Nephron (organoid): Measurements from ENCODE around the gene CDC42BPB.
A peak's percentile ranks its signal among the peaks of the same experiment; 100 is the strongest.

Source experiments
- H3K27ac Mint-ChIP-seq, 3 experiments: 2 replicates each; pipeline ENCODE4 v1.8.0; 2020; ENCODE audit warnings: mixed read lengths in 3 of 3, mild to moderate bottlenecking in 2 of 3, moderate library complexity in 1 of 3
- H3K27me3 Mint-ChIP-seq: 2 replicates; pipeline ENCODE4 v1.8.0; 2021; ENCODE audit warnings: low read depth, mild to moderate bottlenecking, moderate library complexity, mixed read lengths
- H3K36me3 Mint-ChIP-seq: 2 replicates; pipeline ENCODE4 v1.8.0; 2020; ENCODE audit warnings: low read depth, mixed read lengths
- H3K4me1 Mint-ChIP-seq: 2 replicates; pipeline ENCODE4 v1.8.0; 2020; ENCODE audit warnings: mixed read lengths
- H3K4me3 Mint-ChIP-seq, 3 experiments: 2 replicates each; pipeline ENCODE4 v1.8.0; 2020; ENCODE audit warnings: mild to moderate bottlenecking in 3 of 3, mixed read lengths in 3 of 3, moderate library complexity in 2 of 3
- H3K9me3 Mint-ChIP-seq: 2 replicates; pipeline ENCODE4 v1.8.0; 2020; ENCODE audit warnings: mixed read lengths
- TF ChIP-seq, protein P1 (sequence below), 3 experiments: fragments of 200-600 bp; sonication (generic); IDR thresholded peaks; one replicate each; pipeline ENCODE4 v1.5.0; 2021; ENCODE audit warnings: antibody characterized with exemption in 3 of 3; ENCODE audit not compliant: unreplicated experiment in 3 of 3

Gene CDC42BPB

DNA sequence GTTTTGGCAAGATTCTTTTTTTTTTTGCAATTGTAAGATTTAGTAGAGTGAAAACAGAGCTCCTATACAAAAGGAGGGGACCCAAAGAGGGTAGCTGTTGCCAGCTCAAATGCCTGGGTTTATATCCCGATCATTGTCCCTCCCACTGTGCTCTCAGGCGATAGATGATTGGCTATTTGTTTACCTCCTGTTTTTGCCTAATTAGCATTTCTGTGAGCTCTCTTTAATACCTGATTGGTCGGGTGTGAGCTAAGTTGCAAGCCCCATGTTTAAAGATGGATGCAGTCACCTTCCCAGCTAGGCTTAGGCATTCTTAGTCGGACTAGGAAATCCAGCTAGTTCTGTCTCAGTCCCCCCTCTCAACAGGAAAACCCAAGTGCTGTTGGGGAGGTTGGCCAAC is 39.0 kb upstream of the CDC42BPB start:
- no peaks in the 10 kb centered on the region for H3K9me3 Mint-ChIP-seq
- H3K27me3 Mint-ChIP-seq = peaks cover 13% of the 10 kb centered on the region
- TF ChIP-seq, protein P1, sequence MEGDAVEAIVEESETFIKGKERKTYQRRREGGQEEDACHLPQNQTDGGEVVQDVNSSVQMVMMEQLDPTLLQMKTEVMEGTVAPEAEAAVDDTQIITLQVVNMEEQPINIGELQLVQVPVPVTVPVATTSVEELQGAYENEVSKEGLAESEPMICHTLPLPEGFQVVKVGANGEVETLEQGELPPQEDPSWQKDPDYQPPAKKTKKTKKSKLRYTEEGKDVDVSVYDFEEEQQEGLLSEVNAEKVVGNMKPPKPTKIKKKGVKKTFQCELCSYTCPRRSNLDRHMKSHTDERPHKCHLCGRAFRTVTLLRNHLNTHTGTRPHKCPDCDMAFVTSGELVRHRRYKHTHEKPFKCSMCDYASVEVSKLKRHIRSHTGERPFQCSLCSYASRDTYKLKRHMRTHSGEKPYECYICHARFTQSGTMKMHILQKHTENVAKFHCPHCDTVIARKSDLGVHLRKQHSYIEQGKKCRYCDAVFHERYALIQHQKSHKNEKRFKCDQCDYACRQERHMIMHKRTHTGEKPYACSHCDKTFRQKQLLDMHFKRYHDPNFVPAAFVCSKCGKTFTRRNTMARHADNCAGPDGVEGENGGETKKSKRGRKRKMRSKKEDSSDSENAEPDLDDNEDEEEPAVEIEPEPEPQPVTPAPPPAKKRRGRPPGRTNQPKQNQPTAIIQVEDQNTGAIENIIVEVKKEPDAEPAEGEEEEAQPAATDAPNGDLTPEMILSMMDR (IDR thresholded peaks at IDR 0.05; ENCODE audit: unreplicated experiment in 3 of 3) = no peak
- peak overlapping the region in 1 of 3 experiments; percentile 1 for H3K27ac Mint-ChIP-seq
- peaks cover 2% of the 10 kb centered on the region for H3K4me1 Mint-ChIP-seq
- no peak overlapping the region for H3K4me3 Mint-ChIP-seq
- H3K36me3 Mint-ChIP-seq = no peaks in the 10 kb centered on the region

DNA sequence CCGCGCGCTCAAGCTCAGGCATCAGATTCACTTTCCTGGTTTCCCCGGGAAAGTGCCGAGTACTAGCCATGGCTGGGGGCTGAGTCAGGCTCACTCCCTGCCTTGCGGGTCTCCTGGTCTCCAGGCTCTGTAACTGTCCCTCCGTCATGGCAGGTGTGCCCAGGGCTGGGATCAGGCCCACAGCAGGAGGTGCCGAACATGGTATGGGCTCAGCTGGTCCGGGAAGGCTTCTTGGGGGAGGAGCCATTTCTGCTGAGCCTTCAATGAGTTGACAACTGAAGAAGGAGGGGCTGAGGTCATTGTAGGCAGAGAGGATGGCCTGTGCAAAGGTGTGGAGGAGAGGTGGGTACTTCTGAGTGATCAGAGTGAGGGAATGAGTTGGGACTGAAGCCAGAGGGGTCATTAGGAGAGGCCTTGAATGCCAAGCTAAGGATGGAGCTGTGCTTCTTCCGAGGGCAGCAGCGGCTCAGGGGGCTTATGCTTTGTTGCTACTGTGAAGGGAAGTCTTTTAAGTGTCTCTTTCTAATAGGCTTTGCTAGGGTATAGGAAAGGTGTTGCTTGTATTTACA is 37.9 kb upstream of the CDC42BPB start:
- Mint-ChIP-seq H3K27ac (peak overlapping the region in 2 of 3 experiments; percentile 87 to 90), H3K4me3 (no peak overlapping the region), H3K9me3 (no peaks in the 10 kb centered on the region), H3K4me1 (no peaks in the 10 kb centered on the region), H3K36me3 (no peaks in the 10 kb centered on the region), H3K27me3 (peaks cover 18% of the 10 kb centered on the region)
- TF ChIP-seq, protein P1 (IDR thresholded peaks at IDR 0.05; ENCODE audit: unreplicated experiment in 3 of 3) = no peak

DNA sequence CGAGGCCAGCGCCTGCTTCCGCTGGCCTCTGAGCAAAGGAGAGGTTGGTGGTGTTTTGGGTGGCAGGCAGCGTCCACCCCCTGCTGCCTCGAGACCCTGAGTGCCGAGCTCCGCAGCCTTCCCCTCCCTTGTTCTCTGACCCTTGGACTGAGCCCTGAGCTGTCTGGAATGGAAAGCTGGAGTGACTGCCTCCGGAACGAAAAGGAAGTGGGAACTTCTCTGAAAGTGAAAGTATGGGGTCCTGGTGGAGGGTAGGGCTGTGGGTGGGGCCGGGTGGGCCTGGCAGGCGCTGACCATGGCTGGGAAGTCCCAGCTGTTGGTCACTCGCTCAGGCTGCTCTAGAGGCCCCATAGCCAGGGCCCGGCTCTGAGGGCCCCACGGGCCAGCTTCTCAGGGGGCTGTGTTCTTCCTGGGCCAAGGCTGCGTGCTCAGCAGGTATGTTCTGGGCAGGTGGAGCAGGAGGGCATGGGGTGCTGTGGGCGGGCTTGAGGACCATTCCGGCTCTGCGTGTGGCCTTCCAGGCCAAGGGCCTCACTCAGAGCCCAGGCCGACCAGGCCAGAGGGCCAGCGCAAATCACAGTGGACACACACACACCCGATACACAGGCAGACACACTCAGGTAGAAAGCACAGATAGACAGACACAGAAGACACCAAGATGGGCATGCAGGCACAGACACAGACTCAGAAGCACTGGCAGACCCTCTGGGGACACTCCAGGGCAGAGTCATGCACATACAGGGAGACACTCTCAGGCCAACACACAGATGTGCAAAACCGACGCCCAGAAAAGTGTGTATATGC is 37.3 kb upstream of the CDC42BPB start, which contains the start of gene EXOC3L4:
Gene EXOC3L4 (plus strand): TSS at position 320 of the 804 bp plus-strand sequence. CDS start 5,495 bp downstream, outside the sequence.
- H3K9me3 Mint-ChIP-seq = no peaks in the 10 kb centered on the region
- no peaks in the 10 kb centered on the region for H3K36me3 Mint-ChIP-seq
- TF ChIP-seq, protein P1 (IDR thresholded peaks at IDR 0.05; ENCODE audit: unreplicated experiment in 3 of 3) = no peak
- H3K4me1 Mint-ChIP-seq = no peaks in the 10 kb centered on the region
- peak within 1 kb of the TSS in 2 of 3 experiments; percentile 15 to 54 for H3K4me3 Mint-ChIP-seq
- peaks cover 18% of the 10 kb centered on the region for H3K27me3 Mint-ChIP-seq
- peak within 1 kb of the TSS; percentile 61 to 90 (median 87) for H3K27ac Mint-ChIP-seq

DNA sequence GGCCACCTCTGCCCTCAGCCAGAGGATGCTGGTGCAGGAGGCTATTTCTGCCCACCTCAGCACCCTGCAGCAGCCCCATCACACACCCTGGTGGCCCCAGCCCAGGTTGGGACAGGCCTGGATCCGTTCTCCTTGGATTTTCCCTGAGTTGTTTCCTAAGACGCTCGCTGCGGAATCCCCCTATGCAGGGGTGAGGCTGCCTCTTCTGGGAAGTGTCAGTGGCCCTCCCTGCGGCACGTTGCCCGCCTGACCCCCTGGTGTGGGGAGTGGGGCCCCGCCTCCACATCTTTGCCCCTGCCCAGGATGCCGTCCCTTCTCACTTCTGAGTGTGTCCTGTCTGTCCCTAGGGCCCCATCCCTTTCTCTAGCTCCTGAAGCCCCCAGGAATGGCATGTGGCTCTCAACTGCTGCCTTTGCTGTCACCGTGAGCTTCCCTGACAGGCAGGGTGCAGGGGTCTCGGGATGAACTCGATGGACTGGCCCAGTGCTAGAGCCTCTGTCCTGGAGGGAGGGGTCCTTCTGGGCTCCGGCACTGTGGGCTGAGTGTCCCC is 36.6 kb upstream of the CDC42BPB start:
- Mint-ChIP-seq H3K36me3 (no peaks in the 10 kb centered on the region), H3K27me3 (peaks cover 21% of the 10 kb centered on the region), H3K4me1 (no peaks in the 10 kb centered on the region), H3K9me3 (no peaks in the 10 kb centered on the region), H3K4me3 (no peak overlapping the region), H3K27ac (peak overlapping the region; percentile 61 to 90 (median 87))
- TF ChIP-seq, protein P1 (IDR thresholded peaks at IDR 0.05; ENCODE audit: unreplicated experiment in 3 of 3) = no peak

DNA sequence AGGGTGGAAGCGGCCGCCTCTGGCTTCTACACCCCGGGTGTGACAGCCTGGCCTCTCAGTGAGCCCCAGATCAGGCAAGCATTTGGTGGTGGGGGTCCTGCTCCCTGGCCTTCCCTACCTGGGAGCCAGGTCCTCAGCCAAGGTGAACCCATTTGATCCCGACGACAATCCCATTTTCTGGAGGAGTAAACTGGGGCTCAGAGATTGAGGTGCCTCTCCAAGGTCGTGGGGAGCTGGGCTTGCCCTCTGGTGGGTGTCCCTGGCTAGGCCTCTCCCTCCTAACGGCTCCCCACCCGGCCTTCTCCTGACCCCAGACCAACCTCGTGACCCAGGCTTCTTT is 34.5 kb upstream of the CDC42BPB start:
- Mint-ChIP-seq H3K4me1 (no peaks in the 10 kb centered on the region), H3K4me3 (no peak overlapping the region), H3K9me3 (no peaks in the 10 kb centered on the region), H3K36me3 (no peaks in the 10 kb centered on the region), H3K27ac (no peak overlapping the region), H3K27me3 (peaks cover 21% of the 10 kb centered on the region)
- TF ChIP-seq, protein P1 (IDR thresholded peaks at IDR 0.05; ENCODE audit: unreplicated experiment in 3 of 3) = no peak
